HFFc6 (cell line): ENCODE results near the gene EPAS1. TPM values are rescaled to one million over a fixed set of nuclear protein-coding genes. Genes with fewer than 3 reads are reported as not detected.

Experiments used
- DNase-seq: peaks from one replicate; pipeline ENCODE4 v3.0.0-alpha.2; 2018
- H3K27ac Mint-ChIP-seq: 2 replicates; pipeline ENCODE4 v1.8.0; 2020; ENCODE audit warnings: mild to moderate bottlenecking, mixed read lengths
- H3K27me3 Mint-ChIP-seq: 2 replicates; pipeline ENCODE4 v1.8.0; 2021; ENCODE audit warnings: mild to moderate bottlenecking, moderate library complexity, mixed read lengths; ENCODE audit not compliant: insufficient read depth
- H3K36me3 Mint-ChIP-seq: 2 replicates; pipeline ENCODE4 v1.8.0; 2021; ENCODE audit warnings: low read depth, mixed read lengths
- H3K4me1 Mint-ChIP-seq: 2 replicates; pipeline ENCODE4 v1.8.0; 2020; ENCODE audit warnings: low read depth, mixed read lengths
- H3K4me3 Mint-ChIP-seq: 2 replicates; pipeline ENCODE4 v1.8.0; 2020; ENCODE audit warnings: mild to moderate bottlenecking, moderate library complexity, mixed read lengths
- H3K9me3 Mint-ChIP-seq: 2 replicates; pipeline ENCODE4 v1.8.0; 2020; ENCODE audit warnings: mild to moderate bottlenecking, mixed read lengths
- total RNA-seq, 6 experiments: library from RNA; stranded (reverse); fragmentation: NEBNext Ultra II Directional; extraction: Animal tissue kit (Norgen Biotek cat#: 25700); gene quantifications; 2 replicates in 1 of 6; 3 replicates in 5 of 6; pipeline ENCODE4 v1.2.3, GENCODE V29; 2021
- TF ChIP-seq, protein P1 (sequence below): fragments of 200-600 bp; sonication (generic); IDR thresholded peaks from 2 replicates; pipeline ENCODE4 v1.5.0; 2021; ENCODE audit warnings: antibody characterized with exemption, mild to moderate bottlenecking

The EPAS1 gene
- total RNA-seq, 6 experiments from 2014 or later, result 93.5 to 115 (median 101) TPM

DNA sequence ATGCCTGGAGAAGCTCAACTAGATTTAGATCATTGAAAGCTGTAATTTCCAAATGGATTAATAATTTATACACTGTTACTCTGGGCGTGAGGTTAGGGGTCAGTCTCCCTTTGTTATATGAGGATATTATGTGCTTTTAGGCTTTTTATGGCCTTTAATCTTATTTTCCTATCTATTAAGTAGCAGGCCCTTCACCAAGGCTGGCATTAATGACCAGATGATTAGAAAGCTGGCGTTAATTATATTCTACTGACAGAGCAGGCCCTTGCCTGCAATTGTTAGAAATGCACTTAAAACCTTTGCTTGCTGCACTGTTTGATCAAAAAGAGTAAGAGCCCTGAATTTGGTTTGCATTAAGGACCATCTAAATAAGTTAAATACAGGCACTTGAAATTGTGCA, 75.3 kb downstream of the EPAS1 start:
- TF ChIP-seq, protein P1, sequence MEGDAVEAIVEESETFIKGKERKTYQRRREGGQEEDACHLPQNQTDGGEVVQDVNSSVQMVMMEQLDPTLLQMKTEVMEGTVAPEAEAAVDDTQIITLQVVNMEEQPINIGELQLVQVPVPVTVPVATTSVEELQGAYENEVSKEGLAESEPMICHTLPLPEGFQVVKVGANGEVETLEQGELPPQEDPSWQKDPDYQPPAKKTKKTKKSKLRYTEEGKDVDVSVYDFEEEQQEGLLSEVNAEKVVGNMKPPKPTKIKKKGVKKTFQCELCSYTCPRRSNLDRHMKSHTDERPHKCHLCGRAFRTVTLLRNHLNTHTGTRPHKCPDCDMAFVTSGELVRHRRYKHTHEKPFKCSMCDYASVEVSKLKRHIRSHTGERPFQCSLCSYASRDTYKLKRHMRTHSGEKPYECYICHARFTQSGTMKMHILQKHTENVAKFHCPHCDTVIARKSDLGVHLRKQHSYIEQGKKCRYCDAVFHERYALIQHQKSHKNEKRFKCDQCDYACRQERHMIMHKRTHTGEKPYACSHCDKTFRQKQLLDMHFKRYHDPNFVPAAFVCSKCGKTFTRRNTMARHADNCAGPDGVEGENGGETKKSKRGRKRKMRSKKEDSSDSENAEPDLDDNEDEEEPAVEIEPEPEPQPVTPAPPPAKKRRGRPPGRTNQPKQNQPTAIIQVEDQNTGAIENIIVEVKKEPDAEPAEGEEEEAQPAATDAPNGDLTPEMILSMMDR, result no peak
- Mint-ChIP-seq H3K36me3 (peaks cover 20% of the 10 kb centered on the region), H3K4me3 (no peak overlapping the region), H3K4me1 (0 out of 2 replicates have a peak, but pooled peaks cover 5% of the 10 kb centered on the region), H3K27ac (no peak overlapping the region), H3K9me3 (no peaks in the 10 kb centered on the region), H3K27me3 (0 out of 2 replicates have a peak, but pooled peaks cover 2% of the 10 kb centered on the region)
- no peak for DNase-seq

DNA sequence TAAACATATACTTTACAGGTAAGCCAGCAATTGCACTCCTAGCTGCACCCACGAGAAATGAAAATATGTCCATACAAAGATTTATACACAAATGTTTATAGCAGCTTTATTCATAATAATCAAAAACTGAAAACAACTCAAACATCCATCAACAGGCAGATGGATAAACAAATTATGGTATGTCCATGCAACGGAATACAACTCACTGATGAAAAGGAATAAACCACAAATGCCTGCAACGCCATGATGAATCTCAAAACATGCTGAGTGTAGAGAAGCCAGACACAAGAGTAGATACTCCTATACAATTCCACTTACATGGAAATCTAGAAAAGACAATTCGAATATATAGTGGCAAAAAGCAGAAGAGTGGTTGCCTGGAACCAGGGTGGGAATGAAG, 76.0 kb downstream of the EPAS1 start:
- H3K36me3 Mint-ChIP-seq, result peaks cover 20% of the 10 kb centered on the region
- no peaks in the 10 kb centered on the region for H3K9me3 Mint-ChIP-seq

DNA sequence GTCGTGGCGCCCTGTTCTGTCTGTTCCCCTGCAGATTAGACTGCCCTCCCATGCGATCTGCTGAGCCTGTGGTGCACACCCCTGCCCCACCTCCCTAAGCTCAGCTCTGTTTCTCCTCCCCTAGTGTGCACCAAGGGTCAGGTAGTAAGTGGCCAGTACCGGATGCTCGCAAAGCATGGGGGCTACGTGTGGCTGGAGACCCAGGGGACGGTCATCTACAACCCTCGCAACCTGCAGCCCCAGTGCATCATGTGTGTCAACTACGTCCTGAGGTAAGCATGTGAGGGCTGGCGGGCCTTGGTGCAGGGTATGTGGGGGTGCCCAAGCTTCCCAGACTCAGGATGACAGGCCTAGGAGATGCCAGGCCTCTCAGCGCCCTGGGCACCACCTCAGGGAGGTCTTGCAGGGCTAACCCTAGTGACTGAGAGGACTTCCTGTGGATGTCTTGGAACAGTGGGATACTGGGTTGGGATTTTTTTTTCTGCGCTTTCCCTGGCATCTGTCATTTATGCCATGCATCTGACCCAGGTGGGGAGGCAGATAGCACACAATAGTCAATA, 78.4 kb downstream of the EPAS1 start:
- TF ChIP-seq, protein P1, result no peak
- Mint-ChIP-seq H3K27me3 (no peaks in the 10 kb centered on the region), H3K27ac (no peak overlapping the region), H3K36me3 (peaks cover 15% of the 10 kb centered on the region), H3K9me3 (no peaks in the 10 kb centered on the region), H3K4me1 (no peaks in the 10 kb centered on the region), H3K4me3 (no peak overlapping the region)
- no peak for DNase-seq

More for the DNA sequence above, 76.0 kb downstream of the EPAS1 start:
- TF ChIP-seq, protein P1, result no peak
- Mint-ChIP-seq H3K27me3 (0 out of 2 replicates have a peak, but pooled peaks cover 2% of the 10 kb centered on the region), H3K27ac (no peak overlapping the region), H3K4me3 (no peak overlapping the region), H3K4me1 (0 out of 2 replicates have a peak, but pooled peaks cover 5% of the 10 kb centered on the region)
- DNase-seq, result no peak

DNA sequence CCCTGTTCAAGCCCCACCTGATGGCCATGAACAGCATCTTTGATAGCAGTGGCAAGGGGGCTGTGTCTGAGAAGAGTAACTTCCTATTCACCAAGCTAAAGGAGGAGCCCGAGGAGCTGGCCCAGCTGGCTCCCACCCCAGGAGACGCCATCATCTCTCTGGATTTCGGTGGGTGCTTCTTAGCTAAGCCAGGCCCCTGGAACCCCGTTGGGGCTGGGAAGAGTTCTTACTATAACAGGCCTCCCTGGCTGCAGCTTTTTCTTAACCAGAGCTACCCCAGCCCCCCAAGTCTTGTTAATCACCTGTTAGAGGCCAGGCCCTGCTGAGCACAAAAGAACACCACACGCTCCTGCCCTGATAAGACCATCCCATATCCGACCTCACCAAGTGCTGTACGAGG, 79.4 kb downstream of the EPAS1 start:
- no peaks in the 10 kb centered on the region for H3K9me3 Mint-ChIP-seq
- H3K4me3 Mint-ChIP-seq, result no peak overlapping the region
- no peak overlapping the region for H3K27ac Mint-ChIP-seq
- H3K4me1 Mint-ChIP-seq, result peaks cover 5% of the 10 kb centered on the region; the same call in 1 of the 2 replicates
- H3K36me3 Mint-ChIP-seq, result peaks cover 20% of the 10 kb centered on the region
- no peaks in the 10 kb centered on the region for H3K27me3 Mint-ChIP-seq
- TF ChIP-seq, protein P1, result no peak
- no peak for DNase-seq

DNA sequence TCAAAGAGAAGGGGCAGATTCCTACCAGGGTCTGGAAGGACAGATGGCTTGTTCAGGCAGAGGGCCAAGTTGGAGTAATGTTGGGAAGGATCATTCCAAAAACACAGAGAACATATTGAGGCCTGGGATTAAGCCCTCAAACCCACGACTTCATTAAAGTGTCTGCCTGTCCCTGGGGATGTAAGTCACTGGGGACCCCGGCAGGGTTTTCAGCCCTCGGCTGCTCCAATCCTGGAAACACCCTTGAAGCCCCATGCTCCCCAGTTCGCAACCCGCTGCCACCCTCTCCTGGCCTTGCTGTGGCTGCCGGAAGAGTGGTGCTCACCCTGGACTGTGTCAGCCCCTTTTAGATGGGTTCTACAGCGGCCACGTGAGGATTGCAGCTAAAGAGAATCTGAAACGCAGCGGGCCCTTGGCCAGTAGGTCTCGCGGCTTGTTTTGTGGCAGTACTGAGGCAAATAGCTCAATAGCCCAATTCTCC, 79.9 kb downstream of the EPAS1 start:
- H3K4me1 Mint-ChIP-seq, result peaks cover 5% of the 10 kb centered on the region; the same call in 1 of the 2 replicates
- H3K4me3 Mint-ChIP-seq, result no peak overlapping the region
- H3K27ac Mint-ChIP-seq, result no peak overlapping the region
- no peaks in the 10 kb centered on the region for H3K9me3 Mint-ChIP-seq
- H3K36me3 Mint-ChIP-seq, result peaks cover 20% of the 10 kb centered on the region
- TF ChIP-seq, protein P1, result no peak
- H3K27me3 Mint-ChIP-seq, result no peaks in the 10 kb centered on the region
- no peak for DNase-seq
